NK-92 (cell line): ENCODE data around the gene FGF4.

Source experiments
- DNase-seq: peaks from one replicate; lab custom pipeline; 2025; ENCODE audit not compliant: unreplicated experiment; lab: John Stamatoyannopoulos, UW

Gene FGF4

DNA sequence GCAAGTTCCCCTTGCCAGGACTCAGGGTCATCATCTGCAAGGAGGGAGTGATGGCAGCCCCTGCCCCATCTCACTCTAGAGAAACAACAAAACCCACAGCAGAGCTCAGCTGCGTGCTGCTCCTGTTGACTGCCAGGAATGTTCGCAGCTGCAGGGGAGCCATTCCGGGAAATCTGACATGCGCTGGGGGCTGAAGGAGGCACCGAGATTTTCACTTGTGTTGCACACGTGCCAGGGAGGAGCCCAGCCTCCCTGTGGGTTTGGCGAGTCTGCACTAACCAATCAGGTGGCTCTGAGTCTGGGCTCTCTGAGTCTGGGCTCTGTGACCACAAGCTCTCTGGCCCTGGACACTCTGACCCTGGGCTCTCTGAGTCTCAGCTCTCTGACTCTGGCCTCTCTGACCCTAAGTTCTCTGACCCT, 33.5 kb upstream of the FGF4 start:
- DNase-seq, result no peak

DNA sequence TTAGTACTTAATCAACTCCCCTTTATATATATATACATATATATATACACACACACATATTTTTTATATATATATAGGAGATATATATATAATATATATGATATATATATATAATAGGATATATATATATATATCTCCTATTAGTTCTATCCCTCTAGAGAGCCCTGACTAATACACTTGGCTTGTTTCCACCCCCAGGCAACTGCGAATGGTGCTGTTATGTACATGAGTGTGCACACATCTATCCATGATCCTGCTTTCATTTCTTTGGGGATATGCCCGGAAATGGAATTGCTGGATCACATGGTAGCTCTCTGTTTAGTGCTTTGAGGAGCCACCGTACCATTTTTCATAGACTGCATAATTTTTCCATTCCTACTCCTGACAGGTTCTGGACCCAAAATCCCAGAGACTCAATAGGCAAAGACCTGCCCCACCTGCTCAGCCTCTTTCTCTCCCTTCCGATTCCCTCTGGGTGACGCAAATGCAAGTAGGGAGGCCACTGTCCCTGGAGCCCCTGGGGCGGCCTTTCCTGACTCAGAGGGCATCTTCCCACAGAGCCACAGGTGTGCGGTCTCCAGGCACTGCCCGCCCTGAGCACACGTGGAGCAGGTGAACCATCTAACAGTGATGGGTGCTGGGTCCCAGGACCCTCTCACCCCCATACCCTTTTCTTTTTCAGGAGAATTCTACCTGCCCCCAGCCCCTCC, 32.1 kb upstream of the FGF4 start:
- DNase-seq, result no peak

DNA sequence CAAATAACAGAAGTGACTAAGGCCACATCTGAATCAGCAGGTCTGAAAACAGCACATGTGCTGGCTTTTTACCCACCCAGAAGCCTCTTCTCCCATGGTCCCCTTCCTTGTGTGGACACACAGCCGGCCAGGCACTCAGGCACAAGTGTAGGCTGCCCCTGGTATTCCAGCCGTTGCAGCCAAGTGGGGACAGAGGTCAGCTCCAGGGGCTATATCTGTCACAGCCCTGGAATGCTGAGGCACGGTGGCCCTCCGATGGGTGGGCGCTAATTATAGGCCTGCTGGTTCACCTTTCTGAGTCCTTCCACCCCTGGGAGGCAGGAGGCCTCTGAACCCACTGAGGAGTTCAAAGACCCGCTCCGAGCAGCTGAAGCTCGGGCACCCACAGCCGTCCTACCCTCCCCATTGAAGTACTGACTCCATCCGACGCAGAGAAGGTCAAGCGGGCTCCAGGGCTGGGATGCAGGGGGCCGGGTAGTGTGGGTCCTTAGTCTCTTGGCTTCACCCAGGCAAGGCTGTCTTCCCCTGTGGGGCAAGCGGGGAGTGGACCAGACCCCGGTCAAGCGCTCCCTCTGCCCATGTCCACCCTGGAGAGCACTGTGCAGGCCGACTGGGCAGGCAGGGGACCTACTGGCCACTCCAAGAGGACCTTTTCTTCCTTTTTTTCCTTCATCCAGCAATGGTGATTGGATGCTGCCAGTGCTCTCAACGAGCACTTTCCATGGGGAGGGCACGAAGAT, 29.8 kb upstream of the FGF4 start:
- DNase-seq, result no peak

DNA sequence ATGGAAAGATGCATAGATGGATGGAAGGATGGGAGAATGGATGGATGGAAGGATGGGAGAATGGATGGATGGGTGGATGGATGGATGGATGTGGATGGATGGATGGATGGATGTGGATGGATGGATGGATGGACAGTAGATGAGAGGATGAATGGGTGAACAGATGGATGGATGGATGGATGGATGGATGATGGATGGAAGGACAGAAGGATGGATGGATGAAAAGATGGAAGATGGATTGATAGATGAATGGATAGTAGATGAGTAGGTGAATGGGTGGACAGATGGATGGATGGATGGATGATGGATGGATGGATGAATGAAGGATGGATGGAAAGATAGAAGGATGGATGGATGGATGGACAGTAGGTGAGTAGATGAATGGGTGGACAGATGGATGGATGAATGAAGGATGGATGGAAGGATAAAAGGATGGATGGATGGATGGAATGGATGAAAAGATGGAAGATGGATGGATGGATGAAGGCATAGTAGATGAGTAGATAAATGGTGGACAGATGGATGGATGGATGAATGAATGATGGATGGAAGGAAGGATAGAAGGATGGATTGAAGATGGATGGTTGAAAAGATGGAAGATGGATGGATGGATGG, 28.6 kb upstream of the FGF4 start:
- DNase-seq, result no peak

DNA sequence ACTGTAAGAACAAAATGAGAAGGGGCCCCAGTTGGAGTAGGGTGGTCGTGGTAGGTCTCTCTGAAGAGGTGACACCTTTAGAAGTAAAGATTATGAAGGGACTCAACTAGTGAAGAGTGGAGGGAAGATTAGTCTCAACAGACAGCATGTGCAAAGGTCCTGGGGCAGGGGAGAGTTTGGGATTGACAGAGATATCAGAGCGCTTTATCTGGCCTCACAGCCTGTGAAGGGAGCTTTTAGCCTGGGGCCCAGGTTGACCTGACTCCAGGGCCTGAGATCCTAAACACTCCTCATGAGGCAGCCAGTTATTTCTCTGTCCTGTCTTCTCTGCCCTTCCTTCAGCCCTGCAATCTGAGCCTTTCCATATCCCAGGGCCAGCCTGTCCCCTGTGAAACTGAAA, 27.9 kb upstream of the FGF4 start:
- no peak for DNase-seq

DNA sequence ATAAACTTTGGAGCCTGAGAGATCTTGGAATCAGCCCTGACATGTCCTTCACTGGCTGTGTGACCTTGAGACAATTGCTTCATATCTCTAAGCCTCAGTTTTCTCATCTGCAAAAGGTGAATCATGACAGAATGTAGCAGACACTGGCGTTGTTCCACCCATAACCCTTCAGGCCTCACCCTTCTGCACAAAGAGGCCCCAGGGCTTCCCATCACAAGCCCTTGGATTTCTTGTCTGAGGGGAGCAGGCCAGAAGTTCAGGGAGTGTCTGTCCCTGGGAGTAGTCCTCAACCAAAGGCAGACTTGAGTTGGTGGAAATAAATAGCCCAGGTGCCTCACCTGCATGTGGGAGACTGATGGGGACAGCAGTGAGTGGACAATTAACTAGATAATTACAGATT, 27.4 kb upstream of the FGF4 start:
- no peak for DNase-seq

DNA sequence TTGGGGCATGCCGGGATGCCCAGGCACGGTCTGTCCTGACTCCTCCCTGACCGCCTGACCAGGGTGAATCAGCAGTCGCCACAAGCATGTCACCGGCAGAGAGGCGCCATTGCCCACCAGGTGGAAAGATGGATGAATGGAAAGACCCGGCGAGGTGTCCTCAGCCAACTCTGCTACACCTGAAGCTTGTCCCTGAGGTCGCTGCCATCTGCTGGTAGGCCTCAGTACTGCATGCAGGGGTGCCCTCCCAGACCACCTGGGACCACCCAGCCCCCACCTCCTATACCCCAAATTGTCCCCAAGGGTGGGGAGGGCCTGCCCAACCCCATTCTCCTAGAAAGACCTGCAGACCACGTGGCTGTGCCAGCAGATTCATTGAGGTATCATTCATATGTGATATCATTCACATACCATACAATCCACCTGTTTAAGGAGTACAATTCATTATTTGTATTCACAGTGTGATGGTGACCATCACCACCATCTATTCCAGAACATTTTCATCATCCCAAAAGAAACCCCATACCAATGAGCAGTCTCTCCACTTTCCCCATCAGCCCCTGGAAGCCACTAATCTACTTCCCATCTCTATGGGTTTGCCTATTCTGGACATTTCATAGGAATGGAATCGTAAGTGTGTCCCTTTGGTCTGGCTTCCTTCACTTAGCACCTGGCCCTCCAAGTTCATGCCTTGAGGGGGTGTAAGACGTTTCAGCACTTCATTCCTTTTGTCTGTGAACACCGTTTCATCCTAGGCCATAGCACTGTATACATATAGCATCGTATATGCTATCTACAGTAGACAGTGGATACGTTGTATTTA, 26.6 kb upstream of the FGF4 start:
- DNase-seq, result no peak

DNA sequence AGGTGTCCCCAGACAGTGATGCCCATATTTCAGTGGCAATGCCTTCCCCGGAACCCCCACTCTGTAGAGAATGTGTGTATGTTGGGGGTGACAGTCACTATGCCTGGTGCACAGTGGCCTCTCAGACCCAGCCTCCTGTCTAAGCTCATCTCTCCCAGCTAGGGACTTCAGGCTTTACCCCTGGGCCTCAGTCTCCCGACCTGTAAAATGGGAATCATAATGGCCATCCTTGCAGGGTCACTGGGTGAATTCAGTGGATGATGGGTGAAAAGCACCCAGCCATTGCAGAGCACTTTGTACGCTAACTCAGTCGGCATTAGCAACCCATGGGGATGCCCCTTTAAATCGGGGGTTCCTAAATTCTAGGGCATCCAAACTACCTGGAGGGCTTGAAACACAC, 25.1 kb upstream of the FGF4 start:
- no peak for DNase-seq

DNA sequence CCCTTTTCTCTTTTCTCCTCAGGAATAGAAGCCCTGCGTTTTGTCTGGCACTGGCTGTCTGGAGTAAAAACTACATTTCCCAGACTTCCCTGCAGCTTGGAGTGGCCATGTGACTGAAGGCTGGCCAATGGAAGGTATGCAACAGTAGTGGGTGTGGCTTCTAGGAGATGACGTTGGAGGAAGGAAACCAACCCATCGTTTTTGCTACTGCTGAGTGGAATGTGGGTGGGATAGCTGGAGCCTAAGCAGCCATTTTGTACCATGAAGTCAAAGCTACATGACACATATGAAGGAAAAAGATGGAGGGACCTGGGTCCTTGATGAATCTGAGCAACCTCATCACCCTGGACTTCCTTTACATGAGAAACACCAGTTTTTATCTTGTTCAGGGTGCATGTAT, 24.4 kb upstream of the FGF4 start:
- no peak for DNase-seq

DNA sequence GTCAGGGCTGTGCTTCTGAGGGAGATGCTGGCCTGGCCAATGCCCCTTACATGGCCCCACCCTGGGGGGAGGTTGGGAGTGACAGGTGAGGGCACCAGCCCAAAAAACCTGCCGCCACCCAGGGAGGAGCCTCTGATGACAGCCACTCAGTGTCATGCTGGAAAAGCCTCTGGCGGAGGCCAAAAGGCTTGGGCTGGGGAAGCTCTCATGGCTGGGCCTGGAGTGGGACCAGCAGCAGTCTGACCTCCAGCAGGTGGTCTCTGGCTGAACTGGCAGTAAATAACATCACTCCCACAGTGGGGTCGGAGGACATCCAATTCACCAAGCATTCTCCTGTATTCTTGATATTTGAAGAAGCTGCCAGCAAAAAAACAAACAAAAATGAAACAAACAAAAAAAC, 24.0 kb upstream of the FGF4 start:
- DNase-seq, result no peak

DNA sequence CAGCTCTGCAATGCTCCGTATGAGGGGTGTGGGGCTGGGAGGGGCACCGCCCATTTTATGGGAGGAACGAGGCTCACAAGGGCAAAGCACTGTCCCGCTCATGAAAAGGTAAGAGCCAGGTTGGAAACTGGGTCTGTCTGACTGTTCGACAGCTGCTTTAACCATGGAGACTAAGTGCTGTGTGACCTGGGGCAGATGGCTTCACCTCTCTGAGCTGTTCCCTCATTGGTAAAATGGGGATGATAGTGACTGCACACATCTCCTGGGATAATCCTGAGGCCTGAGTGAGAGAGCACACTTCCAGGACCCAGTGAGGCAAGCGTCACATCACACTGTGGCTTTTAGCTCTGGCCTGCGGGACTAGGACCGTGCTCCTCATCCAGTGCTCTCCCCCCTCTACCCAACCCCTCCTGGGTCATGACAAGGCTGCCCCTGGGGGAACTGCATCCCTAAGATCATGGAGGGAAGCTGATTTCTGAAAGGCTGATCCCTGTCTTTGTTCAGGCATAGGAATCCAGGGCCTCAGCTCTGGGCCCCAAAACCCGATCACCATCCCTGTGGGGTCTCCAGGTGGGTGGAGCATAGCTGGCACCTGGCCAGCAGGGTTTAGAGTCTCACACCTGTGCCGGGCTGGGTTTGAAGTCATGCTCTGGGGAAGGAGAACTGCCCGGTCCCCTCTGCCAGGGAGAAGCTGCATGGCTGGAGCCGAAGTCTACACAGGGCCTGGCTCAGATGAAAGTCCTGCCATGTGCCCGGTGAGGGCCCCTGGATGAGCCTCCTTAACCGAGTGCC, 22.8 kb upstream of the FGF4 start:
- DNase-seq, result no peak

DNA sequence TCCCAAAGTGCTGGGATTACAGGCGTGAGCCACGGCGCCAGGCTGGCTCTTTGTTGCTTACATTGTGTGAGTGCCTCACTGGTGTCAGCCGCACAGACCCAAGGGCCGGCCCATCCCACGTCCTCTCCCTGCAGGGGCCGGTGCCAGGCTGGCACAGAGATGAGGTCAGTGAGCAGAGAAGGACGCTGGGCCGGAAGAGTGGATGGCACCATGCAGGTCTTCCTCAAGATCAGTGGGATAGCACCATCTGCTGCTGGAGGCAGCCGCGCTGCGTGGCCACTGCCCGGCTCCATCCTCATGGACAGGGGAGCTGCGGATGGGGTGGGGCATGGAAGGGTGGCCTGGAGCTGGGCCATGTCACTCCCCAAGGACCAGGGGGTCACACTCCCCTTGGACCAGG, 22.0 kb upstream of the FGF4 start:
- no peak for DNase-seq

DNA sequence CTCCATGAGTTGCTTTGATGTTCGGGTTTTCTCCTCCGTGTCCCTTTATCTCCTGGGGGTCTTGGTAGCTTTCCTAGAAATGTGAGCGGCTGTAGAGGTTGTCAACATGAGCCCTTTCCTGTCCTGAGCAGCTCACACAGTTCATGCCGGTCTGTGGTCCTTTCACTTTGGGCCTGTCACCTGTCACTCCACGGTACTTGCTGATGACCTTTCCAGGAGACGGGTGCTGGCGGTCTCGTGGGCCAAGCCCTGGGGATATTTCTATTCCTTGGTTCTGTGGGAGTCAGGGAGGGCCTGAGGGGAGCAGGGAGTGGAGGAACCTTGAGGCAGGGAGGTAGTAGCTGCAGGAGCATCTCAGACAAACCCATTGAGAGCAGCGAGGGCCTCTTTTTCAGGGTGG, 20.9 kb upstream of the FGF4 start:
- no peak for DNase-seq

DNA sequence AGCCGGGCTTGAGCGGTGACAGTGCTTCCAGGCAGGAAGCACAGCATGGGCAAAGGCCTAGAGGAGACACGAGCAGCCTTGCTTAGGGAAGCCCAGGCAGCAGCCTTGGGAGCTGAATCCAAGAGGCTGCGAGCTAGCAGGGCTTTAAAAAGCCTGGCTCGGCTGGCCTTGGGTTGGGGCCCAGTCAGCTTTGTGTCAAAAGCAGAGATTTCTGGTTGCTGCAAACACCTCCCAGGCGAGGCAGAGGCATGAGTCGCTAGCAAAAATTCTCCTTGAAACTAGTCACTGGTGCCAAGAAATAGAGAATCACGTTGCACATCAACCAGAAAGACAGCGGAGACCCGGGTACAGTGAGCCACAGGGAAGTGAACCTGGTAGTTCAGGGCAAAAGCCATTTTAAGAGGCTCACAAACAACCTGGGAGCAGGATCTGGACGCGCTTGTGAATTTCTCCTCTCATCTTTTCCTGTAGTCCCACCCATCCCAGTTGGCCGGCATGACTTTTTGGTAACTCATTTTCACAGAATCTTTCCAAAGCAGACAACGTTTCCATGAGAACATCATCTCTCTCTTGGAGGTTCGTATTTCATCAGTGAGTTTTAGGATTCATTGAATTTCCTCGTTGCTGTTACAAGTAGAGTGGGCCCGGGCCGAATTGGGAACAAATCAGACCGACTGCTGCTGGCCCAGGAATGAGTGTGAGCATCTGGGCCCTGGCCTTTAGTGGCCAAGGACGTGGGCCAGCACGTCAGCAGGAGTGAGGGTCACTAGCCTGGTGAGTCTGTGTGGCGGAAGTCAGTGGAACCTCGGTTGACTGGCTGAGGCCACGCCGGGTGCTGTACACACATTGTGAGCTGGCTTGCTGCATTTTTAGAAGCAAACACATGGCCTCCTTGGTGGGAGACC, 16.4 kb upstream of the FGF4 start:
- no peak for DNase-seq

DNA sequence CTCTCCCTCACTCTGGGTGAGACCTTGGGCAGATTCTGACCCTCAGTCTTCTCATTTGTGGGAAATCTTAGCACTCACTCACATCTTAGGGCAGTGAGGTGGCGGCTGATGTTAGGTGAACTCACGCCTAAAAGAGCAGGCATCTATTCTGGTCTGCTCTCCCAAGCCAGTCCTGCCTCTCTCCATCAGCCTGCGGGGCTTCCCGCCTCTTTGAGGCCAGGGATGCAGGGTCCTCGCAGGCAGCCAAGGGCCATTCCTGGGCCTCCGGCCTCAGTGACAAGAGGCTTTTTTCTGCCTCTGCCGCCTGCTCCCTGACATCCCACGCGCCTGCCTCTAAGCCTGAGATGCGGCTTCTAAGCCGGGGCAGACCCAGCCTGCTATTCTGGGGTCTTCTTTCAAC, 13.8 kb upstream of the FGF4 start:
- no peak for DNase-seq

DNA sequence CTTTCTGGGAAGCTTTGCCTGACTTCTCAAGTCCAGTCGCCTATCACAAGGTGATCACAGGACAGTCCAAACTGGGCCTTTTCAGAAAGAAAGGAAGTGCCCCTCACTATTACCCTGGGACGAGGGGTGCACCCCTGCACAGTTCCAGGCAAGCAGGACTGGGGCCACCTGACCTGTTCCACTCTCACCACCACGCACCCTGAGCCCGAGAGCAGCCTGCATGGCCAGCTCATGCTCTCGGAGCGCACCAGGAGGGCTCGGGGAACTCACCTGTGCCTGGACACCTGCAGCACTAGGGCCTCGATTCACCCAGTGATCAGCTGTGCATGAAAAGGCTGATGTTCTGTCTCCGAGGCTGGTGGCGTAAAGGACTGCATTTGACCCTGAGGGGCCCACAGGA, 12.8 kb upstream of the FGF4 start:
- no peak for DNase-seq

DNA sequence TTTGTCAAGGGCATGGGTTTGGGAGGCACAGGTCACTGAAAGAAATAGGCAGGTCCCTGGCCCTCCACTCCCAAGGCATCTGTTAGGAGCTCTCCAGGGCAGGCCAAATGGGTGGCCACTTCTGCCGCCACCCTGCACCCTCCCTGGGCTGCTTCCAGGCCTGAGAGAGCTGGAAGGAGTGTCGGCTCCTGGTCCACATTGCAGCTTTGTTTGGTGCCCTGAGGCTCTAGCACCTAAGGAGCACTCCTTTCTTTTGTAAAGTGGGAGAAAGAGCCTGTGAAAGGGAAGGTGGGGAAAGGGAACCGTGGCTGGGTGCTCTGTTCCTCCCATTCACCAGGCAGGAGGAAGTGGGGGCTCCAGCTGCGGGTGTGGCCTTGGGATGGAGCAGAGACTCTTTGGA, 12.3 kb upstream of the FGF4 start:
- no peak for DNase-seq

DNA sequence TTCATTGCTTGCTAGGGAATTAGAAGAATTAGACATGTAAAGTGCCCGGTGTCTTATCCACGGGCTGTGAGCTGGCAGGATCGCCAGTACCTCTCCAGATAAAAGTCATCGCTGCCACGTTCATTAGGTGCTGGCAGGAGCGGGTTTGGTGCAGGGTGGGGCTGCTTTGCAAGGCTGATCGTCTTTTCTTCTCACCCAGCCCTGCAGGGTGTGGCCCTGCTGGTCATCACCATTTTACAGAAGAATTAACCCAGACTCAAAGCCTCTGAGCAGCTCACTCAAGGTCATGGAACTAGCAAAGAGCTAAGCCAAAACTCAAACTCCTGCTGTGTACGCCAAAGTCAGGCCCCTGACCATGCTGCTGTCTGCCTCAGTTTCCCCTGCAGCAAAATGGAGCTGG, 6.1 kb upstream of the FGF4 start:
- DNase-seq, result no peak

DNA sequence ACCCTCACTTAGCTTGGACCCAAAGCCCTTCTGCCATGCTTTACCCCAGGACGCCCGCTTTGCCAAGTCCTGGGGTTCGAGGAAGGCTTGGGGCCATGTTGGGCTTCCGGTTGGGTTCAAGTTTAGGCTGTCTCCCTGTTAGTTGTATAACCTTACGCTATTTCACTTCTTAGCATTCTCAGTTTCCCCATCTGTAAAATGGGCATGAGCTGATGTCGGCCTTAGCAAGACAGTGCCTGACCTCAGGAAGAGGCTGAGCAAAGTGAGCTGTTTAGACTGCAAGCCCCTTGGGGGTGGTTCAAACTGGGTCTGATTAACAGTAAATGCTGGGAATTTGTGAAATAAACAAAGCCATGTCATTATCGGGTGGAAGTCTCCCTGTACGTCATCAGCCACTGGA, 3.2 kb upstream of the FGF4 start:
- no peak for DNase-seq
